GM19238 (cell line): Measurements from ENCODE around the gene TMEM107.

Source experiments
- DNase-seq: peaks from one replicate; pipeline ENCODE4 v3.0.0; 2011; ENCODE audit warnings: low spot score; ENCODE audit not compliant: insufficient read length

Gene TMEM107

DNA sequence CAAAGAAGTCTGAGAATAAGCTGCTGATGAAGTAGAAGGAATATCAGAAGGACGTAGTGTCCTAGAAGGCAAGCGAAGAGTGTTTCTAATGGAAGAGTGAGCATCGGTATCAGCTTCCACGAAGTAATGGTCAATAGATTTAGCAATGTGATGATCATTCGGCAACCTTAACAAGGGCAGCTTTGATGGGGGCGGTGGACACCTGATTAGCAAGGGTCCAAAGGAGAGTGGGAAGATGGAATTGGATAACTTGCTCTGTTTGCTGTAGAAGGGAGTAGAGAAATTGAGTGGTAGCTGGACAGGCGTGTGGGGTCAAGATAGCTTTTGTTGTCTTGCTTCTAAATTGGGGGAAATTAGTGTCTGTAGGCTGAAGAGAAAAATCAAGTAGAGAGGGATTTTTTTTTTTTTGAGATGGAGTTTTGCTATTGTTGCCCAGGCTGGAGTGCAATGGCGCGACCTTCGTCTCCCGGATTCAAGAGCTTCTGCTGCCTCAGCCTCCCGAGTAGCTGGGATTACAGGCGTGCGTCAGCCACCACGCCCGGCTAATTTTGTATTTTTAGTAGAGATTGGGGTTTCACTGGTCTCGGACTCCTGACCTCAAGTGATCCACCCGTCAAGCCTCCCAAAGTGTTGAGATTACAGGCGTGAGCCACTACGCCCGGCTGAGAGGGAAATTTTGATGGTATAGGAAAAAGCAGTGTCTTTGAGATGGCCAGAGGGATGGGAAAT lies 38.4 kb downstream of the TMEM107 start:
- DNase-seq: no peak

DNA sequence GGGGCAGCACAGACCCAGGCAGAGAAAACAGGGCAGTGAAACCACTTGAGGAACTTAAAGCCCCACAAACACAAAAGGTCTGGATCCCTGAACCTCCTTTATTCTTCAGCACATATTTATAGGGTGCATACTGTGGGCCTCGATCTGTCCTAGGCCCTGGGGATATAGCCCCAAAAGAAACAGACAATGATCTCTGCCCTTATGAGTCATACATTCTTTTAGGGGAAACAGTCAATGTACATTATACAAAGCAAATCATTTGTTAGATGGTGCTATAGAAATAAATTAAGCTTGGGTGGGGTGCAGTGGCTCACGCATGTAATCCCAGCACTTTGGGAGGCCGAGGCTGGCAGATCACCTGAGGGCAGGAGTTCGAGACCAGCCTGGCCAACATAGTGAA lies 42.2 kb downstream of the TMEM107 start:
- no peak for DNase-seq

DNA sequence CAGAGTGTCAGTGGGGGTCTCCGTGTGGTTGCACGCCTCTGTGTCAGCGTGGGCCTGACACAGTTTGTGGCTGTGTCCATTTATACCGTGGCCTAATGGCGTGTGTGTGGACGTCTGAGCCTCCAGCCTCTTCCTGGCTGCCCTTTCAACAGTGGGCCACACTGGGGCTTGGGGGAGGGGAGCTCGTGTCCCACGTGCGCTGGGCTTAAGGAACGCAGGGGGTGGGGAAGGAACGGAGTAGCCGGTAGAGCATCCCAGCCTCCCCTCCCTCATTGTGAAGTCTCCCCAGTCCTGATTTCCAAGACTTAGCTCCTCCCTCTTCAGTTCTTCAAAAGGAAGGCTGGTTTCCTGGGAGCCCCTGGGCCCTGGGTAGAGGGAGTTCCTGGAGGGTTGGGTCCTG lies 42.8 kb downstream of the TMEM107 start:
- no peak for DNase-seq

DNA sequence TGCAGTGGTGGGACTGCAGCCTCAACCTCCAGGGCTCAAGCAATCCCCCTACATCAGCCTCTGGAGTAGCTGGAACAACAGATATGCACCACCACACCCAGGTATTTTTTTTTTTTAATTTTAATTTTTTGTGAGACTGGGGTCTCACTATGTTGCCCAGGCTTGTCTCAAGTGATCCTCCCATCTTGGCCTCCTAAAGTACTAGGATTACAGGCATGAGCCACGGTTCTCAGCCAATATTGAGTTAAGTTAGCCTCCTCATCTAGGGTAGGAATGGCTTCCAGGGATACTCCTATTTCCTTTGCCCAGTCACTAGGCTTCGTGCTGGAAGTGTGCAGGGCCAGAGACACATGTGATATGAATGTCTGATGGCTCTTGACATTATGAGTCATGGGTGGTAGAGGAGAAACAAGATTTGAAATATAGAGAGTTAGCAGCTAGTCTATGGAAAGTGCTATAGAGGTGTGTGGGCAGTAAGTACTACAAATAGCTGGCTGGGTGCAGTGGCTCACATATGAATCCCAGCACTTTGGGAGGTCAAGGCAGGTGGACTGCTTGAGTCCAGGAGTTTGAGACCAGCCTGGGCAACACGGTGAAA lies 44.2 kb downstream of the TMEM107 start:
- DNase-seq: no peak

DNA sequence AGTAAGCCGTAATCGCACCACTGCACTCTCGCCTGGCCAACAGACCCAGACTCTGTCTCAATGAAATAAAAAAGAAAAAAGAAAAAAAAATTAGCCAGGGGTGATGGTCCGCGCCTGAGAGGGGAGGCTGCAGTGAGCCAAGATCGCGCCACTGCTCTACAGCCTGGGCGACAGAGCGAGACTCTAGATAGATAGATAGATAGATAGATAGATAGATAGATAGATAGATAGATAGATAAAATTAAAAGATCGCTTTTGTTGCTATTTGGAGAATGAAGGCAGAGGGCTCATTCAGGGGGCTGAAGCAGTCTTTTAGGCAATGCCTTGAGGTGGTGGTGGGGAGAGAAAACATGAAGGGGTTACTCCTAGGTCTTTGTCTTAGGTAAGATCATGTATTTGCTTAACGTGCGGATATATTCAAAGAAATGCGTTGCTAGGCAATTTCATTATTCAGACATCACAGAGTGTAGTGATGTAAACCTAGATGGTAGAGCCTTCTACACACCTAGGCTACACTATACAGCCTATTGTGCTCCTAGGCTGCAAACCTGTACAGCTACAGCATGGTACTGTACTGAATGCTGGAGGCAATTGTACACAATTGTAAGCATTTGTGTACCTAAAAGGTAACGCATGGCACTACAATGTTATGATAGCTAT lies 47.9 kb downstream of the TMEM107 start:
- DNase-seq: no peak

DNA sequence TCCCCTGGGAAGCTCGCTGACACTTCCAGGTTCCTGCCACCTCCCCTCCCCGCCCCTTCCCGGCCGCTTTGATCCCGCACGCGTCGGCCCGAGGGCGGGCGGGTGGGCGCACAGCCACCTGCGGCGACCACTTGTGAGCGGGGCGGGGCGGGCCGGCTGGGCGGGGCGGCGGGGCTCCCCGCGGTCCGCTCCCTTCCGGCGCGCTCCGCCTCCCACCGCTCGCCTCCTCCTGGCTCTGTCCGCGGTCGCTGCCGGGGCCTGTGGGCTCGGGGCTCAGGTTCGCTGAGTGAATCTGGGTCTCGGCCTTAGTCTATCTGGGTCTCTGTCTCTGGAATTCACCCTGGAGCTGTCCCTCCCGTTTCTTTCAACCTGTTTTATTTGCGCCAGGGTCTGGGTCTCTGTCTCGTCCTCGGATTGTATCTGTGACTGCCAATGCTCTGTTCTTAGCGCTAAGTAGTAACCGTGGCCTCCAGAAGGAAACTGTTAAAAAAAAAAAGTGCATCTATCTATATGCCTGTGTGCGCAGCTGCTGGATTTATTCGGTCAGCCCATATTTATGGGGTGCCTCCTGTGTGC lies 49.6 kb downstream of the TMEM107 start:
- DNase-seq: peak; percentile 60

DNA sequence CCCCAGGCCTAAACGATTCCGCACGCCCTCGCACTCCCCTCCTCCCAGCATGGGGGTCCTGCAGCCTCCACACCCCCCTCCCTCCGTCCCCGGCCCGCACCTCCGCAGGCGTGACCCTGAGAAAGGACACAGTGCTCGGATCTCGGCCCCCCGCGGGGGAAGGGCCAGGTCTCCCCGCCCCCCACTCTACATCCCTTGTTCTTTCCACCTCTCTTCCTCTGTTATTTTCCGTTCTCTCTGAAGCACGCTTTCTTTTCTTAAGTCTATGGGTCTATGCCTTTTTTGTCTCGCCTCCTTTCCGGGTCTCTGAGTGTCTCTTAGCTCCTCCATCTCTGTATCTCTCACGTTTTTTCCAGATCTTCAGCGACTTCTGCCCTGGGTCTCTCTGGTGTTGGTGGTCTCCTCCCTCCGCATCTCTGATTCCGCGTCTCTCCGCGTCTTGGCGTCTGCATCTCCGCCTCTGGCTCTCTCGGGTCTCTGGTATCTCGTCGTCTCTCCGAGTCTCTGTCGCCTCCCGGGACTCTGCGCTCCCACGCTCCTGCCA lies 50.2 kb downstream of the TMEM107 start:
- DNase-seq: no peak

DNA sequence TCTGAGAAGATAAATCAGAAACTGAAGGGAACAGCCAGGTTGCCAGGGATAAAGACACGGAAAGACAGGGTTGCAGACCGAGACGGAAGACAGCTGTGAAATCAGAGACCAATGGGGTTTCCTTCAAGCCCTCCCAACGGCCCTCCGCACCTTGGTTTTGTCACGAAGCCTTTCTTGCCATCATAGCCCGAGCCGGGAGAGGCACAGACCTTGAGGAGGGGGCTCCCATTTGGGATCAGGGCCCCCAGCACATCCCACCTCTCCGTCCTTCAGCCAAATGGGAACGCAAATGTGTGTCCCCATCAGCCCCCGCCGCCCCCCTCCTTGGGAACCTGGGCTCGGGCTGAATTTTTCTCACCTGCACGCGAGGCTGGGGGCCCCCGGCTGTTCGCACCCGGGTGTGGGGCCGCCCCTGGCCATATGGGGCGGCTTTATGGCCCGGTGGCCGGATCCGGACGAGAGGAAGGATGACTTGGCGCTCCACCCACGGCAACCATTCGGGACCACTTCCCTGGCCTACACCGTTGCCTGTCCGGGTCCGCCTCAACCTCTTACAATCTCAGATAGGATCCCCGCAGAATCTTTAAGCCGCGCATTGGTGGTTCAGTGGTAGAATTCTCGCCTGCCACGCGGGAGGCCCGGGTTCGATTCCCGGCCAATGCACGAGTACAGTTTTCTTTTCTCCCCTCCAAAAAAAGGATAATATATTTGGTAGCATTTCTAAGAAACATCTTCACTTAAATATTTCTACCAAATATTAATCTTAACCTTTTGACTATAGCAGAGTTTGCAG lies 50.8 kb downstream of the TMEM107 start:
- DNase-seq: peak; percentile 66

DNA sequence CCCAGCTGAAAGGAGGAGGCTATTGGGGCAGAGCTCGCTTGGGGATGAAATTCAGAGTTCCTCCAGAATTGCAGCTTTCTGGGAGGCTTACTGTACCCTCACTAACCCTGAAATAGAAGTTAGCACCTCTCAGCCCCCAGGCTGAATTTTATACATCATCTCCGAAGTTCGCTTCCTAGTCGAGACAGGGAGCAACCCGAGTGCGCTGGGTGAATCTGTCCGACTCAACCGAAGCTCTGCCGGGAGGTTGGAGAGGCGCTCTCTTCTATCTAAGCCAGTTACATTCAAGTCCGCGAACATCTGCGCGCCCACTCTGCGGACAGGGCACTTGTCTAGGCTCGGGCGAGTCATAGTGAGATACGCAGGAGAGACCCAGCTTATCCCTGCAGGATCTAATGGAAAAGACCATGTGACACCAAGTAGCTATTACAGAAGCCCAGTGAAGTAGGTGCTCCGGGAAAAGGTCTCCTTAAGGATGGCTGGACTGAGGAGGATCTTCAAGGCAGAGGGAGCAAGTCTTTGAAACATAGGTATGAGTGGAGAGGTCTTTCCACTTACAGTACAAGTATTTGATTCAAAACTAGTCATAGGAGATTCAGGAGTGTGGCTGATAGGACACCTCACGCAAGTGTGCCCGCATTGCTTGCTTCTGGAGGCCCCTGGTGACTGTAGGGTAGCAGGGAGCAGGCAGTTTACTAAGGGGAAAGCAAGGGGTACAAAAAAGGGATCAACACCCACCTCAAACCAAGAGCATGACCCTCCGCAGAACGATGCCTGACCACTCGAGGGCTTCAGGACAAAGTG lies 51.6 kb downstream of the TMEM107 start:
- no peak for DNase-seq

DNA sequence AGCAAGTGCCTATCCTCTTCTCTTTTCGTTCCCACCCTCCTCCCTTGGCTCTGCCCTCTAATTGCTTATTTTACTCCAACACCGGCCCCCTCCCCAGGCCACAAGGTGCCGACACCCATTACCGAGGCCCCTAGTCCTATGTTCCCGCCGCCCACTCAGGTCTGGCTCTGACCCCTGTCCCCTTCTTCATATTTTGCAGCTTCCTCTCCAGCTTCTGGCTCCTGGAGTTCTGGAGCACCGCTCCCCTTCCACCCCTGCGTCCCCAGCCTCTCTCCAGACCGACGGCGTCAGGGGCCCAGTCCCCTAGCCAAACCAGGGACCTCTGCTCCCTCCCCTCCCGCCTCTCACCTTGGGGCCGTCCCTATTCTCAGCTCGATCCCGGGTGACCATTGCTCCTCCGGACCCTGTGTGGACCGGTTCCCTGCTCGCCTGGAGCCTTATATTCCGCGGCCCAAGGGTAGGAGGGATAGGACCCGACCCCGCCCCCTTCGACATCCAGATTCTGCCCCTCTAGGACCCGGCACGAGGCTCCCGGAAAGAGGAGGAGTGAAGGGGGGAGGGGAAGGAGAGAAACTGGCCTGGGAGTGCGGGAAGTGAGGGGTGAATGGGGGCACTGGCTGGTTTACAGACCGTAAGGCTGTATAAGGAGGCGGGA lies 52.4 kb downstream of the TMEM107 start, which contains the start of gene HES7:
Gene HES7, minus strand, starts transcription at position 412 of the 655 bp plus-strand sequence. Its CDS starts 22 bp downstream, at position 390.
- no peak for DNase-seq

DNA sequence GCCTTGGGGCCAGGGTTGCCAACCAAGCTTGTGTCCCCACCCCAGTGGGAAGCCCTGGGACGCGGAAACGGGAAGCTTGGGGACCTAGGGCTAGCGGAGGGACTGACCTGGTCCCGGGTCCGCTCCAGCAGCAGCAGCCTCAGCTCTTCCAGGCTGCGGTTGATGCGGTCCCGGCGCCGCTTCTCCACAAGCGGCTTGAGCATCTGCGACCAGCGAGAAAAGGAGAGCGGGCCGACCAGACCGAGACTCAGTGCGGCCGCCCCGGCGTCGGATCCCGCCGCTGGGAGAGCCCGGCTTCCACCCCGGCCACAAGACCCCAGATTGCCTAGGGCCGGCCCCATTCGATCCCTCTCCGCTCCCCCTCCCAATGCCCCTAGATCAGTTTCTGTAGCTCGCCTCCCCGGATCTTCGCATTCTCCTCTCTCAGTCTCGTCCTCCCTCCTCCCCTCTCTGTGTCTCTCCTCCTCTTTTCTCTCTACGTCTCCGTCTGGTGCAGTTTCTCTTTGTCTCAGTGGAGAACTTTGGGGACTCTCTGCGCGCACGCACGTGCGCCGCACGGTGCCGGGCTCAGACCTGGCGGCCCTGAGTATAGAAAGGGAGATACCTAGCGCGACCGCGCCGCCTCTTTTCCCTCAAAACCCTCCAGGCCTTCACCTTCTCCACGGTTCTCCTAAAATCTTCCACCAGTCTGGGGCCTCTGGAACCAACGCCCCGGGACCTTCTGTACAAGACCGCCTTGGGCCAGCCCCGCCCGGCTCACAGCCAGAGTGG lies 53.1 kb downstream of the TMEM107 start:
- DNase-seq: no peak
